M059J (cell line): ENCODE results near the gene UGP2. TPM values are rescaled to one million over a fixed set of nuclear protein-coding genes. Genes with fewer than 3 reads are reported as not detected.
A peak's percentile ranks its signal among the peaks of the same experiment; 100 is the strongest.
"Not testable (repeated sequence)": the region's sequence is repeated elsewhere in the genome, so short reads cannot be mapped to it uniquely, and the experiment has no call there.

Experiments used
- DNase-seq: peaks from one replicate; pipeline ENCODE4 v3.0.0-alpha.2; 2012; ENCODE audit warnings: low read depth
- total RNA-seq: library from RNA; depleted of rRNA; stranded (reverse); fragments of >200 nt; shearing (Covaris generic); gene quantifications from 2 replicates; pipeline ENCODE4 v1.2.3, GENCODE V29; 2014; rRNA removed

The UGP2 gene
- total RNA-seq: 98.4 and 125 TPM in 2 replicates

- peak; percentile 94 for DNase-seq
These were observed at the start of gene UGP2 for GRCh38 chr2:63841254-63842022. Gene UGP2 (plus strand): TSS chr2:63841896. CDS start chr2:63842186, 290 bp downstream.

DNA sequence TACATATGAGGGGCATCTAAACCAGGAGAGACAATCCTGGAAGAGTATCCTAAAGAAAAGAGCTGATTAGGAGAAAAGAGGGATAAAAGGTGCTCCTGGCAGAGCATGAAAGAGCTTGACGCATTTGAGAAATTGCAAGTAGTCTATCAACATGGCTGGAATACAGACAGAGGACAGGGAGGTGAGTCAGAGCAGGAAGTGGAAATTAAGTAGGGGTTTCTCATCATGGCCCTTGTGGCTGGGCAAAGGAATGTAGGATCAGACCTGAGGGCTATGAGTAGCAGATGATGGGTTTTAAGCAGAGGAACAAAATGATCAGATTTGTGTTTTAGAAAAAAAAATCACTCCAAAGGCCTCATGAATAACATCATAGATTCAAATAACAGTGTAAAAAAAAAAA lies 49.2 kb upstream of the UGP2 start:
- peak; percentile 92 for DNase-seq

GRCh38 chr2:63796366-63796765 lies 45.3 kb upstream of the UGP2 start:
- DNase-seq: no peak

- DNase-seq: no peak
These were observed 44.9 kb upstream of the UGP2 start for GRCh38 chr2:63796796-63797195.

GRCh38 chr2:63801455-63801854 lies 40.2 kb upstream of the UGP2 start:
- no peak for DNase-seq

- no peak for DNase-seq
These were observed 36.3 kb upstream of the UGP2 start for GRCh38 chr2:63805412-63805811.

DNA sequence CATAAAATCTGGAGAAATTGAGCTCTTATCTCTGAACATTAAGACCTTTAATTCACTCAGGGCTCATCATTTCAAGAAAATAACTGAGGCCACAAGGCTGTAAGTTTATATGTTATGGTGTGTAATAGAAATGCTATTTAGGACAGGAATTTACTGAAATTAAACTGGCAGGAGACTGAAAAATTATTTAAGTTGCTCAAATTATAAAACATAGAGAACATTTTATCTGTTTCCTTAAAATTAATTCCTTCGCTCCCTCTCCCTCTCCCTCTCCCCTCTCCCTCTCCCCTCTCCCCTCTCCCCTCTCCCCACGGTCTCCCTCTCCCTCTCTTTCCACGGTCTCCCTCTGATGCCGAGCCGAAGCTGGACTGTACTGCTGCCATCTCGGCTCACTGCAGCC lies 33.7 kb upstream of the UGP2 start:
- DNase-seq: not testable (repeated sequence)

DNA sequence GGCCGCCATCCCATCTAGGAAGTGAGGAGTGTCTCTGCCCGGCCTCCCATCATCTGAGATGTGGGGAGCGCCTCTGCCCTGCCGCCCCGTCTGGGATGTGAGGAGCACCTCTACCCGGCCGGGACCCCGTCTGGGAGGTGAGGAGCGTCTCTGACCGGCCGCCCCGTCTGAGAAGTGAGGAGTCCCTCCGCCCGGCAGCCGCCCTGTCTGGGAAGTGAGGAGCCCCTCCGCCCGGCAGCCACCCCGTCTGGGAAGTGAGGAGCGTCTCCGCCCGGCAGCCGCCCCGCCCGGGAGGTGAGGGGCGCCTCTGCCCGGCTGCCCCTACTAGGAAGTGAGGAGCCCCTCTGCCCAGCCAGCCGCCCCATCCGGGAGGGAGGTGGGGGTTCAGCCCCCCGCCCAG lies 32.8 kb upstream of the UGP2 start:
- not testable (repeated sequence) for DNase-seq

DNA sequence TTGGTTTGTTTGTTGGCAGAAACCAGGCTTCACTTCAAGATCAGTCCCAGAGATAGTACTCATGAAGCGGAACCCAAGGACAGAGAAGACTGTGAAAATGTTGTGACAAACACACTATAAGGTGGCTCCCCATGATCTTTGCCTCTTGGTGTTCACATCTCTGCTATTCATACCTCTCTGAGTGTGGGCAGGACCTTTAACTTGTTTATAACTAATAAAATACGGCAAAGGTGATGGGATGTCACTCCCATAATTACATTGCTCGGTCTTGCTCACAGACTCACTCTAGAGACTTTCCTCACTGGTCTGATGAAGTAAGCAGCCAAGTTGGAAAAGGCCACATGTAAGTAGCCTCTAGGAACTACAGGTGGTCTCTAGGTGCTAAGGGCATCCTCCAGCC lies 30.6 kb upstream of the UGP2 start:
- DNase-seq: no peak

DNA sequence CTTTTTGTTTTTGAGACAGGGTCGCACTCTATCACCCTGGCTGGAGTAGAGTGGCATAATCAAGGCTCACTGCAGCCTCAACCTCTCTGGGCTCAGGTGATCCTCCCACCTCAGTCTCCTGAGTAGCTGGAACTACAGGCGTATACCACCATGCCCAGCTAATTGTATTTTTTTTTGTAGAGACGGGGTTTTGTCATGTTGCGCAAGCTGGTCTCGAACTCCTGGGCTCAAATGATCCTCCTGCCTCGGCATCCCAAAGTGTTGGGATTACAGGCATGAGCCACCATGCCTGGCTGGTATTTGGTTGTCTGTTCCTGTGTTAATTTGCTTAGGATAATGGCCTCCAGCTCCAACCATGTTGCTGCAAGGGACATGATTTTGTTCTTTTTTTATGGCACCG lies 29.8 kb upstream of the UGP2 start:
- not testable (repeated sequence) for DNase-seq

- peak; percentile 27 for DNase-seq
These were observed 27.6 kb upstream of the UGP2 start for GRCh38 chr2:63814114-63814513.

DNA sequence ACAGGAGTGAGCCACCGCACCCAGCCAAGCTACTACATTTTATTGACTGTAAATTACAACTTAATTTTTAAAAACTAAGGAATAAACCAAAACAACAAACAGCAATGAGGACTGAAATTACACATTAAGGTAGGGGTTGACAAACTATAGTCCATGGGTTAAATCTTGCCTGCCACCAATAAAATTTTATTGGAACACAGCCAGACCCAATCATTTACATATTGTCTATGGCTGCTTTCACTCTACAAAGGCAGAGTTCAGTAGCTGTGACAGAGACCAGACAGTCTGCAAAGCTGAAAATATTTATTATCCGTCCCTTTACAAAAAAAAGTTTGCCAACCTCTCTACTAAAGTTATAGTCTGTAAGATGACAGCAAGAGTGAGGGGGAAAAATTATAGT lies 24.3 kb upstream of the UGP2 start:
- DNase-seq: no peak

DNA sequence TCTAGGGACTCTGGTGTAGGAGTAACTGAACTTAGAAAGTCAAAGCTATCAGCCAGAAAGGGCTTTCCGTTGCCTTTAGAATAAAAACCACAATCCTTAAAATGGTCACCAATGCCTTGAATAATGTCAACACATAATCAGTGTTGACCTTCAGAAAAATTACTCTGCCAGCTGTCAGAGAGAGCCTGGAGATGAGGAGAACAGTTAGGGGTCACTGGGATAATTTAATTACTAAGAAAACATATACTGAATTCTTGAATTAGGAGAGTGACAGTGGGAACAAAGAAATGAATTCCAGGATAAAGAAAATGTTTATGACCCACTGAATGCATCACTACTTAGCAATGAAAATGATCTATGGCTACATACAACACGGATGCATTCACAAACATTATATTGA lies 23.4 kb upstream of the UGP2 start:
- no peak for DNase-seq

DNA sequence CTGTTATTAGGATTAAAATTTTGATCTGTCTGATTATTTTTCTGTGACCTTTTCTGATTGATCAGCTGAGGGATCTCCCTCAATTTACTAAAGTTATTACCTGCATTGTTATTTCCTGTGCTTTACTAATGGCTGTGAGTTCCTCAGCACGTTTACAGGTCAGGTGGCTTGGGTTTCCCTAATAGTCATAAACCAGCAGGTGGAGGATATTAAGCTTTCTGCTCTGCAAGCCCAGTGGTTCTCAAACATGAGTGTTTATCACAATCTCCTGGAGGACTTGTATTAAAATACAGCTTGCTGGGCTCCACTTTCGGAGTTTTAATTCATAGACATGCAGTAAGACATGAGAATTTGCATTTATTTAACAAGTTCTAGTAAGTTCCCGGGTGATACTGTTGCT lies 22.4 kb upstream of the UGP2 start:
- no peak for DNase-seq

- DNase-seq: no peak
These were observed 21.7 kb upstream of the UGP2 start for GRCh38 chr2:63819765-63820717.

DNA sequence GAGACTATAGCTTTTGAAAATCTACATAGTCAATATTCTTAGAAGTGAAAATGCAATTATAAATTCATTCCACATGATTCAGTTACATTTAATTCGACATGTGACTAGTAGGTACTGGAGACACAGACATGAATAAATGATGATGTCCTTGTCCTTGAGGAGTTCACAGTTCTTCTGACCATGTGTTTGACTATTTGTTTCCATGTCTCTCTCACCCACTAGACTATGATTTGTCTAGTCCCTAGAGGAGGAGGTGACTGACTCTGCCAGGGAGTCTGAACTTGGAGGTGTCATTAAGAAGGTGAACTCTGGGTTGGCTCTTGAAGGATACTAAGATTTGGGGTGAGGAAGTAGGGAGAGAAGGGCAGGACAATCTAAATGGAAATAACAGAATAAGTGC lies 20.7 kb upstream of the UGP2 start:
- no peak for DNase-seq

- DNase-seq: no peak
These were observed 20.3 kb upstream of the UGP2 start for GRCh38 chr2:63821396-63821795.

- DNase-seq: no peak
These were observed 19.2 kb upstream of the UGP2 start for GRCh38 chr2:63822478-63822877.

DNA sequence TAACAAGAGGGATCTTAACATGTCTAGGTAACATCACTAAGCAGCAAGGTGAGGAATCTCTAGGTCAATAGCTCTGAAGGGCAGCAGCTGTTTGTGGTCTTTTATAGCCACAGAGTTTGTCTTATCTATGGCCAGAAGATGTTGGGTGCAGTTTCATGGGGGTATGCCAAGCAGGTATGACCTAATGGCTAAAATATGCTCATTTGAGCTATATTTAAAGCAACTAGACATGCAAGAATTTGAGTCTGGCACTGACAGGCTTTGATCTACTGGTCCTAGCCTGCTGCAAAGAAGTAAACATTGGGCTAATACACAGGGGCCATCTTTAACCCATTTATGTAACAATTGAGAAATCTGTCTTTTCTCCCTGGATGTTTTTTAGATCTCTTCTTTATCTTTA lies 13.9 kb upstream of the UGP2 start:
- DNase-seq: peak; percentile 94

DNA sequence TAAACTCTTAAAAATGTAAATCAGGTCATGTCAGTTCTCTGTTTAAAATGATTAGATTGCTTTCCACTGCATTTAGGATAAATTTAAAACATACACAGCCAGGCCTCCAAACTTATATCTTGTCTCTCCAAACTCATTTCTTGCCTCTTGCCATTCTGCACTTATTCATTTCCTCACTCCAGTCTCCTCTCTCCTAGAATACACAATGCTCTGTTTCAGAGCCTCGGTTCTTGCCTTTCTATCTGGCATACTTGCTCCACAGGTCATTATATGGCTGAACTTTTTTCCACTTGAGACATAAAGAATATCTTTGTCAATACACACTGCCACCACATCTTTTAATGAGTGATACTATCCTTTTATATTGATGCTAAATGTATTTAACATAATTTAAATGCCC lies 10.5 kb upstream of the UGP2 start:
- no peak for DNase-seq

- no peak for DNase-seq
These were observed 7.3 kb upstream of the UGP2 start for GRCh38 chr2:63834401-63834800.

DNA sequence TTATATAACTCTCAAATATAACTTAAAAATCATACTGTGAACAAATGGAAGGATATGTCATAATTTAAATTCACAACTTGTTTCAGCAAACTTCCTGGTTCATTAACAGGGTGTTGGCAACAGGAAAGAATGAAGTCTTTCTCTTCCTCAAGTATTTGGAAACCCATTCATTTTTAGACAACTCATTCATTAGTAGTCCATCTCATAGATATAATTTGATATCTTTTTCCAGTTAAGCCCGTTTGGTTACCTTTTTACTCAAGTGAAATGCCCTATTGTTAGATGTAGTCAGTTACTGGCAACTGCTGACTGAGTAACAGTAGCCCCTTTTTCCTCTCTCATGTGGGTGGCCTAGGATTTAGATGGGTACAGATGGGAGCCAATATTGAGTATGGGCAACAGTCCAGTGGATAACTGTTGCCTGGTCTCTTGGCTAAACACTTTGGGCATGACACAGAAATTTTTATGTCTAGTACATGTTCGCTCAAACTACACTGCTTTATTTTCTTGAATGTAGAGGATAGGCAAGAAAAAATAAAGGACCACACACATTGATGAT lies 4.6 kb upstream of the UGP2 start:
- no peak for DNase-seq
